Activated naive CD8-positive, alpha-beta T cell (primary cell): ENCODE results near the gene TBC1D5.
"Not testable (repeated sequence)": the region's sequence is repeated elsewhere in the genome, so short reads cannot be mapped to it uniquely, and the experiment has no call there.

Experiments used
- H3K27ac Mint-ChIP-seq: one replicate; pipeline ENCODE4 v1.8.0; 2021; ENCODE audit warnings: mixed read lengths
- H3K27me3 Mint-ChIP-seq: one replicate; pipeline ENCODE4 v1.8.0; 2021; ENCODE audit warnings: mixed read lengths
- H3K36me3 Mint-ChIP-seq: one replicate; pipeline ENCODE4 v1.8.0; 2021; ENCODE audit warnings: mixed read lengths
- H3K4me1 Mint-ChIP-seq: one replicate; pipeline ENCODE4 v1.8.0; 2021; ENCODE audit warnings: low read depth, mixed read lengths
- H3K4me3 Mint-ChIP-seq: one replicate; pipeline ENCODE4 v1.8.0; 2021; ENCODE audit warnings: mild to moderate bottlenecking, mixed read lengths
- H3K9me3 Mint-ChIP-seq: one replicate; pipeline ENCODE4 v1.8.0; 2021; ENCODE audit warnings: low read depth, mixed read lengths

Gene TBC1D5

GRCh38 chr3:17656264-17656663 is 86.2 kb downstream of the TBC1D5 start:
- peaks cover 3% of the 10 kb centered on the region for H3K36me3 Mint-ChIP-seq
- no peak overlapping the region for H3K27ac Mint-ChIP-seq
- no peaks in the 10 kb centered on the region for H3K9me3 Mint-ChIP-seq
- peaks cover 5% of the 10 kb centered on the region for H3K4me1 Mint-ChIP-seq
- H3K4me3 Mint-ChIP-seq: no peak overlapping the region
- H3K27me3 Mint-ChIP-seq: no peaks in the 10 kb centered on the region

- H3K36me3 Mint-ChIP-seq: peaks cover 3% of the 10 kb centered on the region
- peaks cover 5% of the 10 kb centered on the region for H3K4me1 Mint-ChIP-seq
- H3K4me3 Mint-ChIP-seq: no peak overlapping the region
- H3K27me3 Mint-ChIP-seq: no peaks in the 10 kb centered on the region
- no peaks in the 10 kb centered on the region for H3K9me3 Mint-ChIP-seq
- no peak overlapping the region for H3K27ac Mint-ChIP-seq
Measured at GRCh38 chr3:17655743-17656142, 86.7 kb downstream of the TBC1D5 start.

- not testable (repeated sequence) for H3K4me3 Mint-ChIP-seq, H3K9me3 Mint-ChIP-seq, H3K27ac Mint-ChIP-seq, H3K27me3 Mint-ChIP-seq, H3K36me3 Mint-ChIP-seq, H3K4me1 Mint-ChIP-seq
Measured at GRCh38 chr3:17649748-17650147, 92.7 kb downstream of the TBC1D5 start.

GRCh38 chr3:17648630-17649355 is 93.6 kb downstream of the TBC1D5 start:
- not testable (repeated sequence) for H3K36me3 Mint-ChIP-seq, H3K4me1 Mint-ChIP-seq, H3K27me3 Mint-ChIP-seq, H3K9me3 Mint-ChIP-seq, H3K4me3 Mint-ChIP-seq, H3K27ac Mint-ChIP-seq

- peaks cover 11% of the 10 kb centered on the region for H3K4me1 Mint-ChIP-seq
- H3K27ac Mint-ChIP-seq: no peak overlapping the region
- H3K4me3 Mint-ChIP-seq: no peak overlapping the region
- no peaks in the 10 kb centered on the region for H3K27me3 Mint-ChIP-seq
- peaks cover 5% of the 10 kb centered on the region for H3K36me3 Mint-ChIP-seq
- peaks cover 5% of the 10 kb centered on the region for H3K9me3 Mint-ChIP-seq
Measured at GRCh38 chr3:17645074-17645698, 97.2 kb downstream of the TBC1D5 start.

- peaks cover 3% of the 10 kb centered on the region for H3K36me3 Mint-ChIP-seq
- peaks cover 19% of the 10 kb centered on the region for H3K4me1 Mint-ChIP-seq
Measured at GRCh38 chr3:17643691-17644090, 98.7 kb downstream of the TBC1D5 start.

GRCh38 chr3:17642474-17642873 is 100.0 kb downstream of the TBC1D5 start:
- Mint-ChIP-seq H3K4me1 (peaks cover 20% of the 10 kb centered on the region), H3K36me3 (peaks cover 3% of the 10 kb centered on the region), H3K9me3 (no peaks in the 10 kb centered on the region), H3K4me3 (no peak overlapping the region), H3K27me3 (no peaks in the 10 kb centered on the region), H3K27ac (no peak overlapping the region)

More at GRCh38 chr3:17643691-17644090, 98.7 kb downstream of the TBC1D5 start:
- Mint-ChIP-seq H3K4me3 (no peak overlapping the region), H3K27ac (no peak overlapping the region), H3K27me3 (no peaks in the 10 kb centered on the region), H3K9me3 (peaks cover under 1% of the 10 kb centered on the region)

- Mint-ChIP-seq H3K36me3 (peaks cover 4% of the 10 kb centered on the region), H3K4me1 (peaks cover 23% of the 10 kb centered on the region), H3K27me3 (no peaks in the 10 kb centered on the region), H3K27ac (no peak overlapping the region), H3K9me3 (no peaks in the 10 kb centered on the region), H3K4me3 (no peak overlapping the region)
Measured at GRCh38 chr3:17640466-17640865, 102.0 kb downstream of the TBC1D5 start.

GRCh38 chr3:17639765-17640164 is 102.7 kb downstream of the TBC1D5 start:
- no peaks in the 10 kb centered on the region for H3K27me3 Mint-ChIP-seq
- H3K27ac Mint-ChIP-seq: peak overlapping the region; percentile 66
- peak overlapping the region; percentile 27 for H3K4me3 Mint-ChIP-seq

GRCh38 chr3:17639257-17639656 is 103.2 kb downstream of the TBC1D5 start:
- peaks cover 23% of the 10 kb centered on the region for H3K4me1 Mint-ChIP-seq
- H3K27me3 Mint-ChIP-seq: no peaks in the 10 kb centered on the region
- no peaks in the 10 kb centered on the region for H3K9me3 Mint-ChIP-seq
- H3K36me3 Mint-ChIP-seq: peaks cover 6% of the 10 kb centered on the region
- H3K4me3 Mint-ChIP-seq: no peak overlapping the region
- no peak overlapping the region for H3K27ac Mint-ChIP-seq

More at GRCh38 chr3:17639765-17640164, 102.7 kb downstream of the TBC1D5 start:
- peaks cover 23% of the 10 kb centered on the region for H3K4me1 Mint-ChIP-seq
- H3K9me3 Mint-ChIP-seq: no peaks in the 10 kb centered on the region
- peaks cover 4% of the 10 kb centered on the region for H3K36me3 Mint-ChIP-seq

- Mint-ChIP-seq H3K27me3 (no peaks in the 10 kb centered on the region), H3K4me3 (no peak overlapping the region), H3K4me1 (peaks cover 23% of the 10 kb centered on the region), H3K36me3 (peaks cover 10% of the 10 kb centered on the region), H3K9me3 (no peaks in the 10 kb centered on the region), H3K27ac (no peak overlapping the region)
Measured at GRCh38 chr3:17638356-17638755, 104.1 kb downstream of the TBC1D5 start.

- Mint-ChIP-seq H3K36me3 (peaks cover 13% of the 10 kb centered on the region), H3K4me1 (peaks cover 31% of the 10 kb centered on the region)
- H3K27ac Mint-ChIP-seq, H3K9me3 Mint-ChIP-seq, H3K4me3 Mint-ChIP-seq, H3K27me3 Mint-ChIP-seq: not testable (repeated sequence)
Measured at GRCh38 chr3:17635675-17636074, 106.8 kb downstream of the TBC1D5 start.

- Mint-ChIP-seq H3K36me3 (peaks cover 13% of the 10 kb centered on the region), H3K27me3 (no peaks in the 10 kb centered on the region), H3K27ac (no peak overlapping the region), H3K9me3 (no peaks in the 10 kb centered on the region), H3K4me3 (no peak overlapping the region), H3K4me1 (peaks cover 28% of the 10 kb centered on the region)
Measured at GRCh38 chr3:17634964-17635363, 107.5 kb downstream of the TBC1D5 start.

GRCh38 chr3:17634201-17634600 is 108.2 kb downstream of the TBC1D5 start:
- peaks cover 20% of the 10 kb centered on the region for H3K4me1 Mint-ChIP-seq
- H3K27me3 Mint-ChIP-seq: no peaks in the 10 kb centered on the region

GRCh38 chr3:17632401-17633100 is 109.9 kb downstream of the TBC1D5 start:
- H3K9me3 Mint-ChIP-seq: no peaks in the 10 kb centered on the region
- no peak overlapping the region for H3K27ac Mint-ChIP-seq
- H3K36me3 Mint-ChIP-seq: peaks cover 11% of the 10 kb centered on the region
- no peaks in the 10 kb centered on the region for H3K27me3 Mint-ChIP-seq
- H3K4me1 Mint-ChIP-seq: peaks cover 20% of the 10 kb centered on the region
- H3K4me3 Mint-ChIP-seq: no peak overlapping the region

More at GRCh38 chr3:17634201-17634600, 108.2 kb downstream of the TBC1D5 start:
- H3K36me3 Mint-ChIP-seq: peaks cover 11% of the 10 kb centered on the region
- no peak overlapping the region for H3K27ac Mint-ChIP-seq
- H3K9me3 Mint-ChIP-seq: no peaks in the 10 kb centered on the region
- H3K4me3 Mint-ChIP-seq: no peak overlapping the region
